Measurements from ENCODE around the gene PRKN.

PRKN gene

GRCh38 chr6:162727322-162728182 is at the start of gene PRKN, which contains the start of gene PACRG:
PRKN (minus strand) TSS chr6:162727766.
PACRG (plus strand) TSS chr6:162727974.
- DNase-seq (ENCODE audit: low read depth in 2 of 2) = peak; percentile 98

GRCh38 chr6:162777091-162777490 is 49.5 kb upstream of the PRKN start:
- no peak for DNase-seq (ENCODE audit: low read depth in 2 of 2)

- DNase-seq (ENCODE audit: low read depth in 2 of 2) = no peak
Measured at GRCh38 chr6:162773996-162774395, 46.4 kb upstream of the PRKN start.

GRCh38 chr6:162772466-162772865 is 44.9 kb upstream of the PRKN start:
- no peak for DNase-seq (ENCODE audit: low read depth in 2 of 2)

- no peak for DNase-seq (ENCODE audit: low read depth in 2 of 2)
Measured at GRCh38 chr6:162770955-162771354, 43.4 kb upstream of the PRKN start.

- no peak for DNase-seq (ENCODE audit: low read depth in 2 of 2)
Measured at GRCh38 chr6:162770136-162770535, 42.6 kb upstream of the PRKN start.

DNA sequence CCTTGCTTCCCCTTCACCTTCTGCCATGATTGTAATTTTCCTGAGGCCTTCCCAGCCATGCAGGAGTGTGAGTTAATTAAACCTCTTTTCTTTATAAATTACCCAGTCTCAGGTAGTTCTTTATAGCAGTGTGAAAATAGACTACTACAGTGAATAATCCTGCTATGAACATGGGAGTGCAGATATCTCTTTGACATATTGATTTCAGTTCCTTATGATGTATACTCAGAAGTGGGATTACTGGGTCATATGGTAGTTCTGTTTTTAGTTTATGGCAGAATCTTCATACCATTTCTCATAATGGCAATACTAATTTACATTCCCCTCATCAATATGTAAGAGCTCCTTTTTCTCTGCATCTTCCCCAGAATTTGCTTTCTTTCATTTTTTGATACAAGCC is 26.2 kb upstream of the PRKN start:
- no peak for DNase-seq (ENCODE audit: low read depth in 2 of 2)

GRCh38 chr6:162751211-162751859 is 23.8 kb upstream of the PRKN start:
- DNase-seq (ENCODE audit: low read depth in 2 of 2) = no peak

GRCh38 chr6:162750776-162751175 is 23.2 kb upstream of the PRKN start:
- DNase-seq (ENCODE audit: low read depth in 2 of 2) = no peak

GRCh38 chr6:162736961-162737360 is 9.4 kb upstream of the PRKN start:
- DNase-seq (ENCODE audit: low read depth in 2 of 2) = no peak

GRCh38 chr6:162733489-162733888 is 5.9 kb upstream of the PRKN start:
- DNase-seq (ENCODE audit: low read depth in 2 of 2) = no peak

DNA sequence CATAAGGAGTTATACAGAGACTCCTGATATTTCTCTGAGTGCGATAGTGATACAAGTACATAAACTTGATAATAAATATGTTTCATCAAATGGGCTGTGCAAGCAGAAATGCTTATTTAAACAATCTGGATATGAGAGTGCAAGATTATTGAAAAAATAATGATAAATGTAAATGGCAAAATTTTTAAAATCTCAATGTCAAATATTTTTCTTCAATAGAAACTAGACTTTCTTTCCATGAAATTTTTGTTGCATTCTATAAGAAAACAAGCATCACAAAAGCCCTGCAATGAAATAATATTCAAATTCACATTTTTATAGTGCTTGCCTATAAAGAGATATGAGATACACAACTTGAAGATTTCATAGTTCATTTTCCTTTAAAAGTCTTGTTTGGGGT is 2.9 kb upstream of the PRKN start:
- DNase-seq (ENCODE audit: low read depth in 2 of 2) = no peak

GRCh38 chr6:162728706-162729105 is 1.1 kb upstream of the PRKN start:
- DNase-seq (ENCODE audit: low read depth in 2 of 2) = no peak

GRCh38 chr6:162728197-162728596 is 631 bp upstream of the PRKN start:
- DNase-seq (ENCODE audit: low read depth in 2 of 2) = no peak

DNA sequence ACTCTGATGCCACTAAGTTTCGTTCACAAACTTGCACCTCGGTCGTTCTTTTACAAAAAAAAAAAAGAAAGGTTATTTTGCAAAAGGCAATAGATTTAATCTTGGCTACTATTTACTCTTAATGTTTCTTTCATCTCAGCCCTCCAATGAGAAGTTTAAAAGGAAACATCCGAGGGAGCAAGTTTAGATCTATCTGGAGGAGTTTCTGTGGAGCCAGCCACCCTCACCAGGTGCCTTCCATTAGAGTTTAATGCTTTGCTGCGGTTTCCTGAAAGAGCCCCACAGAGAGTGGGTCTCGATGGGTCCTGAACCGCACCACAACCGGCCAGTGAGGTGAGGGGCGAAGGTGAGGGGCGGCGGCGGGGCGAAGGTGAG is 632 bp downstream of the PRKN start:
- DNase-seq (ENCODE audit: low read depth in 2 of 2) = no peak

GRCh38 chr6:162722633-162723032 is 4.9 kb downstream of the PRKN start:
- DNase-seq (ENCODE audit: low read depth in 2 of 2) = no peak

- no peak for DNase-seq (ENCODE audit: low read depth in 2 of 2)
Measured at GRCh38 chr6:162722226-162722625, 5.3 kb downstream of the PRKN start.

- DNase-seq (ENCODE audit: low read depth in 2 of 2) = no peak
Measured at GRCh38 chr6:162721404-162721687, 6.2 kb downstream of the PRKN start.

DNA sequence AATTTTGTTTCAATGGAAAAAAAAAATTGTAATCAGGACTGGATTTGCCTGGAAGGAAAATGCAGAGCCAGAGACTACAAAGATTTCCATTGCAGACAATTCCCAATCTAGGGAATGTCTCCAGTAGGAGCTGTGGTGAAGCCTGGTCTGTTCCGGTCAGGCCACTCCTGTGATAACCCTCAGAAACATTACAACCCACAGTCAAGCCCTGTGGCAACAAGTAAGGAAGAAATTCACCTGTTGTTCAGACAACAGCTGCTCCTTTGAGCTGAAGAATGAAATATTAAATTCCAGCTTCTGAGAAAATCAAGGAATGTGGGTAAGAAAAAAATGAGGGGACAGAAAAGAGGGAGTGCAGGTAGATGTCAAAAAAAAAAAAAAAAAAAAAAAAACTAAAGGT is 8.0 kb downstream of the PRKN start:
- no peak for DNase-seq (ENCODE audit: low read depth in 2 of 2)

GRCh38 chr6:162715601-162716000 is 12.0 kb downstream of the PRKN start:
- DNase-seq (ENCODE audit: low read depth in 2 of 2) = no peak

- no peak for DNase-seq (ENCODE audit: low read depth in 2 of 2)
Measured at GRCh38 chr6:162713974-162714780, 13.4 kb downstream of the PRKN start.

DNA sequence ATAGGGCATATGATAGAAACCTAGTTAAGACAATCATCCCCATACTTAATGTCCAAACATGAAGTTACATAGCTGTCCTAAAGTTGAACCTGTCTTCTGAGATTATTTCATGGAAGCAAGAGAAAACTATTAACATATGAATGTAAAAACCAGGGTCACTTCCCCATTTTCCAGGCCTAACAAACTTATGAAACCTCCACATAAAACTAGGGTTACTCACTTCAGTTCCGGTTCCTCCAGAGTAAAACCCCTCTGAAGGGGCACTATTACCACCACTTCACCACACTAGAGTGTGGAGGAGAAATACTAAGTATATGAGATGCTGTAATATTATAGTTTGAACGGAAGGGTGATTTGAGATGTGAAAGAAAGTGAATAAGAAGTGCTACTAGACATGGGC is 14.9 kb downstream of the PRKN start:
- DNase-seq (ENCODE audit: low read depth in 2 of 2) = no peak

DNA sequence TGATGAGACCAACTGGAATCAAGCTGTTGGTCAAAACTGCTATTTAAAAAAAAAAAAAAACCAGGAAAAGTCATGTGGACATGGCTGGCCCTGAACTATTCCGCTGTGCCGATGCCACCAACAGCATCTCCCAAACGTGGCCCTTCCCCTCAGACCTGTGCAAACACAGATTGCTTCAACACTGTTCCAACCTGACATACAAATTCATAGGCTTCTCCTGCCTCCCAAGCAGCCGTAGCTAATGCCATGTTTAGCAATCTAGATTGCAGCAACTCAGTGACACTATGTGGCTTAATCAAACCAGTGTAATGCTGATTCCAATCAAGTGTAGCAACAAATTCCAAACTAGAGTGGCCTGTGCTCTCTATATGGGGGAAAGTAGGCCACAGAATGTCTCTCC is 16.2 kb downstream of the PRKN start:
- DNase-seq (ENCODE audit: low read depth in 2 of 2) = no peak
